Globus pallidus (tissue), 1 donor: ENCODE results near the gene KRTAP10-7.
"Not testable (repeated sequence)": the region's sequence is repeated elsewhere in the genome, so short reads cannot be mapped to it uniquely, and the experiment has no call there.

Source experiments
- DNase-seq: peaks from one replicate; pipeline ENCODE4 v3.0.0-alpha.2; 2015; ENCODE audit warnings: low spot score

Gene KRTAP10-7

DNA sequence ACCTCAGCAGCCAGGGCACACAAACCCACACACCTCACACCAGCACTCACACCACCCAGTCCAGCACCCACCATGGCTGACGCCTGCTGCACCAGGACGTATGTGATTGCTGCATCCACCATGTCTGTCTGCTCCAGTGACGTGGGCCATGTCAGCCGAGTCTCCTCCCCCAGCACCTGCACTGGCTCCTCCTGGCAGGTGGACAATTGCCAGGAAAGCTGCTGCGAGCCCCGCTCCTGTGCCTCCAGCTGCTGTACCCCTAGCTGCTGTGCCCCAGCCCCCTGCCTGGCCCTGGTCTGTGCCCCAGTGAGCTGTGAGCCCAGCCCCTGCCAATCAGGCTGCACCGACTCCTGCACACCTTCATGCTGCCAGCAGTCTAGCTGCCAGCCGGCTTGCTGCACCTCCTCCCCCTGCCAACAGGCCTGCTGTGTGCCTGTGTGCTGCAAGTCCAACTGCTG, 11.7 kb downstream of the KRTAP10-7 start, which contains the start of gene KRTAP10-8:
TSS of gene KRTAP10-8 (plus strand) at position 51 of the 458 bp plus-strand sequence. CDS start at position 73, 22 bp downstream.
- DNase-seq = no peak

DNA sequence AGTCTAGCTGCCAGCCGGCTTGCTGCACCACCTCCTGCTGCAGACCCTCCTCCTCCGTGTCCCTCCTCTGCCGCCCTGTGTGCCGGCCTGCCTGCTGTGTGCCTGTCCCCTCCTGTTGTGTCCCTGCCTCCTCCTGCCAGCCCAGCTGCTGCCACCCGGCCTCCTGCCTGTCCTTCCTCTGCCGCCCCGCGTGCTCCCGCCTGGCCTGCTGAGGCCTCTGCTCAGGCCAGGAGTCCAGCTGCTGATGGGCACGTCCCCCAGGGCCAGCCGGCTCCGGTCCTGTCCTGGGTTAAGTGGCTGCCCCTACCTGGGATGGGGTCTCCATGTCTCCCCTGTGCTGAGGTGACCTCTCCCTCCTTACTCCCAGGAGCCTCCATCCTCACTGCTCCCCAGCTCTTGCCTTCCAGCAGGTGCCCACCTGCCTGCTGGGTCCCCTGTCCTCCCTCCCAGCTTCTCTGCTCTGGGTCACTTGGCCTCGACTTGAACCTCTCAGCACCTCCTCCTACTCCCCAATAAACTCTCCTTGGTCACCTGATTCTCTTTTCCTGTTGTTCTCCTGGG, 12.4 kb downstream of the KRTAP10-7 start:
- DNase-seq = no peak

DNA sequence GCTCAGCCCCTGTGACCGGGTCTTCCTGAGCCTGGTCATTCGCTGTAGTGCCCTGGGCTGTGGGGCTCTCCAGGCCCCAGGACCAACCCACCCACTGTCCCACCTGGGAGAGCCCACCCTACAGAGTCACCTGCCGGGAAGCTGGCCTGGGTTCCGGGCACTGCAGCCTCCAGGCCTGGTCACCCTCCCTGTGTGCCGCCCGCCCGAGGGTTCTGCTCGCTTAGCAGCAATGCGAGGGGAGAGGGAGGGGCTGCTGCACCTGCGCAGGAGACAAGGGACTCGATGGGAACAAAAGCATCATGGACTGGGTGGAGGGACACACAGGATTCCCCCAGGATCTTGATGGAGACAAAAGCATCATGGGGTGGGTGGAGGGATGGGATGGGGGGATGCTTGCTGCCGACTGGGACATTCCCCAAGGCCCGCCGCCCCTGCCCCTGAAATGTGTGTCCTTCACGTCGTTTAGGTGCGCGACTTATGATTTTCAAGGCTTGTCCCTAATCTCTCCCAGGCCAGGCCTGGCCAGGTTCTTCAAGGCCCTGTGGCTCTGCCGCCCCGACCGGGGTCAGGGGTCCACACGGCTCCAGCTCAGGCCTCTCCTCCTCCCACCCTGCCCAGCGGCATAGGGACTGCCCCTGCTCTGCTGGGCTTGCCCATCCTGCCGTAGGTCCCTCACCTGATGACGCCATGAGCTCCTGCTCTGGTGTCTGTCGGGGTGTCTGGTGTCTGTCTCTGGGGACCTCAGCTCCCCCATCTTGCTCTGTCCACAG, 13.2 kb downstream of the KRTAP10-7 start:
- DNase-seq = no peak

DNA sequence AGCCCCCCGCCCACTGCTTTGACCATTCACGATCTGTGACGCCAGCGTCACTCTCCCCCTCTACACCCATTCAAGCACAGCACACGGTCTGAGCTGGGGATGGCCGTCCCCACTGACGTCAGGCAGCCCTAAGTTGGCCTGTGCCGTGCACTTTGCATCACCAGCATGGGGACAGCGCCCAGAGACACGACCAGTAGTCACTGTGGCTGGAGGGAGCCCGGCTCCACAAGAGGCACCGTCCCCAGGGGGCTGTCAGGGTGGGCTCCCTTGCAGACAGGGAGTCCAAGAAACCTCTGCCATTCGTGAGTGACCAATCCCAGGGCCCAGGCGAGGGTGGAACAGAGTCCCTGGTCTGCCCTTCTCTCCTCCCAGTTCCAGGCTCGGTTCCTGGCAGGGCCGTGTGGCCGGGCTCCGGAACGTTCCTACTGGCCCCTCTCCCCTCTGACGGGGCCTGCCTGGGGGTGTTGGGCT, 13.8 kb downstream of the KRTAP10-7 start:
- no peak for DNase-seq

DNA sequence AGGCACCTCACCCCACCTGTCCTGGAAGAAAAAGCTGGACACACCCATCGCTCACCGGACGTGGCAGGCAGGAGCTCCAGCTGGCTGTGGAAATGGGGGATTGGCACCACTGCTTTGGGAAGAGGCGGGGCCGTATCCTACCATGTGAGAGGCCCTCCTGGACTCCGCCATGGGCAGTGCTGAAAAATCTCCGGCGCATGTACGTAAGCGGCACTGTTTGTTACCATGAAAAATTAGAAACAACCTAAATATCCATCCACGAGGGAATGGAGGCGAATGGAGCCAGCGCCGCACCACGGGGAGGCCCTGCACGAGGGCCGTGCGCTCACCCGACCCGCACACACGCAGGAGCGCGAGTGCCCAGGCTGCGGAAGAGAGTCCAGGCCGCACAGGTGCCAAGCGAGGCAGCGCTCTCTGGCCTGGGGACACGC, 14.6 kb downstream of the KRTAP10-7 start:
- DNase-seq = no peak

DNA sequence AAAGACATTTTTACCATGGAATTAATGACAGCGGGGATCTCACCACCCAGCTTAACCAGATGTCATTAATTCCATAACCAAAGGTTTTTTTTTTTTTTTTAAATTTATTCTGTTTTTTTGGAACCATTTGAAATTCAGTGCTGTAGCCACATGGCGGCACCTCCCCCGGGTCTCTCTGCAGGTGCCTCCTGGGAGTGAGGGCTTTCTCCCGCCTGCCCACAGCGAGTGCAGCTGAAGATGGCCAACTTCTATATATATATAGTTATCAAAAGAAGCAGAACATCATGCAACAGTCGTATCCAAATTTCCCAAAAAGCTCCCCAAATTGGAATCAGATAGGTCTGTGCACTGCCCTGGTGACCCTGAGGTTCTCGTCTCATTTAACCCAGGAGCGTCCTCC, 15.1 kb downstream of the KRTAP10-7 start:
- no peak for DNase-seq

DNA sequence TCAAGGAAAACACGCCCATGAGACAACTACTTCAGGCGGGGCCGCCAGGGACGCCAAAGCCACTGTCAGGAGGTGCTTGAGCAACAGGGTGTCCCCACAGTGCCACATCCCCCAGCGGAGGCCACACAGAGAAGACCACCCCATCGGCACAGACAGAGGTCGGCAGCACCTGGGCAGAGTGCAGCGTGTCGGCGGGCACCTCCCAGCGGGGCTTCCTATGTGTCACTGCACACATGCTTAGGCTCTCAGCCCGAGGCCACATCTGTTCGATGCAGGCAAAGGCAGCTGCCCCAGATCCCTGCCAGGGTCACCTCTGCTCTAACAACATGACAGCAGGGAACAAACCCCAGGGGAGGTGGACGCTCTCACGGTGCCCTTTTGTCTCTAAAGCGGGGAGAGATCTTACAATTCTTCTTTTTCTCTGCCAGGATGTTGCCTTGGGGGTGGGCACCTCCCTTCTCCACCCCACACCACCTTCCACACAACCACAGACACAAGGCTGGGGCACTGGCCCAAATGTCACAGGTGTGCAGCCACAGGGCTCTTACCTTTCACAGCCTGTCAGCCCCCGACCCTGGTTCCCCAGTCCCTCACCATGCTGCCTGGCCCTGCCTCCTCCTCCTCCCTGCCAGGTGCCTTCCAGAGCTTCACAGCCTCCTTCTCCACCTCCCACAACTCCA, 15.7 kb downstream of the KRTAP10-7 start:
- no peak for DNase-seq

DNA sequence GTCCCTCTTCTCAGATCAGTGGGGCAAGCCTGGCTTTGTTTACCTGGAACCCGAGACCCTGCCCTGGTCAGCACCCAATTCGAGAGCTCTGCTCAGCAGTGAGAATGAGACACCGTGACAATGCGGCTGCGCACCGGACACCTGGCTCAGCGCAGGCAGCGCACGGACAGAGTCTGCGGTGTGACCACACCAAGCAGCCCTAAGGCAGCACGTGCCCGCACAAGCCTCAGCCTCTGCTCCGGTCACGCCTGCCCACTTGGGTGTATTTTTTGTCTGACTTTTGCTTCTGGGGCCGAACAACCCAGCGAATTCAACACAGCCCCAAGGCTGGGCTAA, 16.2 kb downstream of the KRTAP10-7 start:
- DNase-seq = no peak

DNA sequence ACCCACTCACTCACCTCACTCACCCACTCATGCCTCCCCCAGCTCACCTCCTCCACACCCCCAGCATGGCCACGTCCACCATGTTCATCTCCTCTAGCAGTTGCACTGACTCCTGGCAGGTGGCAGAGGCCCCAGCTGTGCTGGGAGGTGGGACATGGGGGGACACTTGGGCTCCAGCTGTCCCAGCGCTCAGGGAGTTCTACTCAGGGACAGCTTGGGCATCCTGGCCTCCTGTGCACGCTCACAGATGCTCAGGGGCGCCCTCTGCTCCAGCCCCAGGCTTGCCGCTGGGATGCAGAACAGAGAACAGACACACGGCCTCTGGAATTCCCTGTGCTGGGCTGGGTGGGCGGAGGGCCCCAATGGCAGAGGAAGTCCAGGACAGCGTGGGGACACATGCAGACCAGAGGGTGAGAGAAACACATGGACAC, 16.7 kb downstream of the KRTAP10-7 start:
- no peak for DNase-seq

DNA sequence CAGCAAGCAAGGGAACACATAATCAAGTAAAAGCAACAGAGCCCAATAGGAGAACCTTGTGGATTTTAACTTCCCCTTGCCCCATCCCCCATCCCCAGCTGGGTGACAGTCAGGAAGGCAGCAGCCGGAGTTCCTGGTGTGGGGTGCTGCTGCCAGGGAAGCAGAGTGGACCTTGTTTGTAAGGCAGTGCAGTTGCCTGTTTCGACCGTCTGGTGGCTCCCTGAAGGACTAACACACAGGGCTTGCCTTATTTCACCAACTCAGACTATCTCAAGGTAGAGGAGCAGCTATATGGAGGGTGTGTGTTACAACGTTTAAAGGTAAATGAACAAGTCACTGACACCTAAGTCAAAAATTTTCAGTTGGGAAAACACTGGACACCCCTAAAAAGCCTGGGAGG, 18.1 kb downstream of the KRTAP10-7 start:
- peak; percentile 5 for DNase-seq

DNA sequence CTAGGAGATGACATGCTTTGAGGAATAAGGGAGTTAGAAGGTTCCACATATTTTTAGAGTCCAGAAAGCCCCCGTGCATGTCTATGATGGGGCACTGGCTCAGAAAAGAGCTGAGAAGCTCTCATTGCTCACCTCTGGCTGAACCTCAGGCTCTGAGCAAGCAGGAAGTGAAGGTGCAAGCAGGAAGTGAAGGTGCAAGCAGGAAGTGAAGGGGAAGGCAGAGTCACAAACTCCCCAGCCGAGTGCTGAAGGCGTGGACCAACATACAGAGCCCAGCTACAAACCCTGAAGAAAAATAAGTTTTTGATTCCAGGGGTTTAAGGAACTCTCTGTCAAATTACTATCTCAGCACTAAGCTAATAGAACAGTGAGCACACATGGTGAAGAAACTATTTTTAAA, 18.5 kb downstream of the KRTAP10-7 start:
- DNase-seq = no peak

DNA sequence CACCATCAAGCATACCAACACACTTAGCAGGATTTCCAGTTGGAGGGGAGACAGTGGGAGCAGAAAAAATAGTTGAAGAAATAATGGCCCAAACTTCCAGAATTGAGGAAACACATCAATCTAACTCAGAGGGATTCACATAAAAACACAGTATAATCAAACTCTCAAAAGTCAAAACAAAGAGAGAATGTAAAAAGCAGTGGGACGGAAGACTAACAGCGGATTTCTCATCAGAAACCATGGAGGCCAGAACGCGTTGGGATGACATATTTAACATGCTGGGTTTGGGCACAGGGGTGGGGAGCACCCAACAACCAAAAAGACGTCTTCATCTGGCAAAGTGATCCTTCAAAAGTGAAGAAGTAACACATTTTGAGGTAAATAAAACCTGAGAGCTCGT, 19.5 kb downstream of the KRTAP10-7 start:
- DNase-seq = no peak

DNA sequence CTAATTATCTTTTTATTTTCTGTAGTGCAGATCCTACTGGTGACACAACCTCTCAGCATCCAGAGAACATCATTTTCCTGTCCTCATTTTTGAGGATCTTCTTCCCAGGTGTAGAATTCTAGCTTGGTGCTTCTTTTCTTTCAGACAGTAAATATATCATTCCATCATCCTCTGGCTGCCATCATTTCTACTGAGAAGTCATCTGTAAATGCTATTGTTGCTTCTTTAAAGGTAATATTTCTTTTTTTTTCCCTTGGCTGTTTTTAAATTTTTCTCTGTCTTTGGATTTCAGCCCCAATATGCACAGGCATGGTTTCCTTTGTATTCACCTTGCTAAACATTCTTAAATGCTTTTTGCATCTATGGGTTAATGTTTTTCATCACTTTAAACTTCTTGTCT, 23.2 kb downstream of the KRTAP10-7 start:
- DNase-seq = no peak

DNA sequence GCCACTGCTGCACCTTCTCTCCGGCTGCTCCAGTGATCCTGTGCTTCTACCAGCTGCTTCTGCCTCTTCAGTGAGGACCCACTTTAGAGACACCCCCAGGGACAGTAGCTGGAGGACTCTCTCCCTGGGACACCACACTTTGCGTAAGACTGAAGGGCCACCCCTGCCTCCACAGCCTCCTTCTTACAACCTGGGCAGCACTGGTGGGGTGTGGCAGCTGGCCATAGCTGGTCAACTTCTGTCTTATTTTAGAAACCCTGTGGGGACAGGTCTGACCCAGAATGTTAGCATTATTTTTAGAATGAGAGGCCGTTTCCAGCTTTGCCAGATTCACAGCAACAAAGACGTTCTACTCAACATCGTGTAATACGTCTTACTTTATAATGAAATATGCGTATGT, 25.4 kb downstream of the KRTAP10-7 start:
- no peak for DNase-seq

DNA sequence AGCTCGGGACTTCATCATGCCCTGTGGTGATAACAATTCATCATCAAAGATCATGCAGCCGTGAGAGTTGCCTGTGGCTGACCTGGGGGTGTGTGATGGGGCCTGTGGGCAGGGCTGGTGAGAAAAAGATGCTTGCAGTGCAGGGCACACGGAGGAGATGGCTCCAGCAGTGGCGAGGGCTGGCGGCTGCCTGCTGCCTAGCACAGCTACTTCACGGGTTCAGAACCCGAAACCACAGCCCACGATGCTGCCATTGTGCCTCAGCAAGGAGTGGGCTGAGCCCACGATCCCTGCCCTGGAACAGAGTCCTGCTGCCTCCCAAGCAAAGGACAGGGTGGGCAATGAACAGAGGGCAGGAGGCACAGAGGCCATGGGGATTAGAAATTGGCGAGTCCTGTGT, 25.9 kb downstream of the KRTAP10-7 start:
- no peak for DNase-seq

DNA sequence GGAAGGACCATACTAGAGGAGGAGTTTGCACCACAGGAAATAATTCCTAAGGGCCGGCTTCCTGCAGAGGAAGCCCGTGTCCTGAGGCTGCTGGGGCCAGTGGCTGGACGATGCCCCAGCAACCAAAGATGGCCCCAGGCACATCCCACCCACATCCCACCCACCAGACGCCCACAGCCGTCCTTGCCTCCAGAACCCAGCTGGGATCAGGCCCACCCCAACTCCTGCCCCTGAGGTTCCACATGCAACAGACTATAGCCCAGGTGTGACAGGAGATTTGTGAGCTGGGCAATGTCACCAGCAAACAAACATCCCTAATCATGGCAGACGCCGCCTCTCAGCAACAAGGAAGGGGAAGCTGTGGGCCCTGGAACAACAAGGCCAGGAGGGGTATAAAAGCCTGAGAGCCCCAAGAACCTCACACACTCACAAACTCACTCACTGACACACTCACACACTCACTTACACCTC, 26.3 kb downstream of the KRTAP10-7 start, which contains the start of gene KRTAP10-9:
TSS of gene KRTAP10-9 (plus strand) at position 421 of the 471 bp plus-strand sequence. CDS start 79 bp downstream, outside the sequence.
- DNase-seq = no peak

DNA sequence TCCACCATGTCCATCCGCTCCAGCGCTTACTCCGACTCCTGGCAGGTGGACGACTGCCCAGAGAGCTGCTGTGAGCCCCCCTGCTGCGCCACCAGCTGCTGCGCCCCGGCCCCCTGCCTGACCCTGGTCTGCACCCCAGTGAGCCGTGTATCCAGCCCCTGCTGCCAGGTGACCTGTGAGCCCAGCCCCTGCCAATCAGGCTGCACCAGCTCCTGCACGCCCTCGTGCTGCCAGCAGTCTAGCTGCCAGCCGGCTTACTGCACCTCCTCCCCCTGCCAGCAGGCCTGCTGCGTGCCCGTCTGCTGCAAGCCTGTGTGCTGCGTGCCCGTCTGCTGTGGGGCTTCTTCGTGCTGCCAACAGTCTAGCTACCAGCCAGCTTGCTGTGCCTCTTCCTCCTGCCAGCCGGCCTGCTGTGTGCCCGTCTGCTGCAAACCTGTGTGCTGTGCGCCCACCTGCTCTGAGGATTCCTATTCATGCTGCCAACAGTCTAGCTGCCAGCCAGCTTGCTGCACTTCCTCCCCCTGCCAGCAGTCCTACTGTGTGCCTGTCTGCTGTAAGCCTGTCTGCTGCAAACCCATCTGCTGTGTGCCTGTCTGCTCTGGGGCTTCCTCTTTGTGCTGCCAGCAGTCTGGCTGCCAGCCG, 26.9 kb downstream of the KRTAP10-7 start:
- not testable (repeated sequence) for DNase-seq

DNA sequence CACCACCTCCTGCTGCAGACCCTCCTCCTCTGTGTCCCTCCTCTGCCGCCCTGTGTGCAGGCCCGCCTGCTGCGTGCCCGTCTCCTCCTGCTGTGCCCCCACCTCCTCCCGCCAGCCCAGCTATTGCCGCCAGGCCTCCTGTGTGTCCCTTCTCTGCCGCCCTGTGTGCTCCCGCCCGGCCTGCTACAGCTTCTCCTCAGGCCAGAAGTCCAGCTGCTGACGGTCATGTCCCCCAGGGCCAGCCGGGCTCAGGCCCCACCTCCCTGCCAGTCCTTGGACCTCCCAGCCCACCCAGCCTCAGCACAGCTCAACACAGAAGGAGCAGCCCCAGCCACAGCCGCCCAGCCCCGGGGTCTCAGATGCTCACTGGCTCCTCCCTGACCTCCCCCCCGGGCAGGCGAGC, 27.4 kb downstream of the KRTAP10-7 start:
- DNase-seq = not testable (repeated sequence)

DNA sequence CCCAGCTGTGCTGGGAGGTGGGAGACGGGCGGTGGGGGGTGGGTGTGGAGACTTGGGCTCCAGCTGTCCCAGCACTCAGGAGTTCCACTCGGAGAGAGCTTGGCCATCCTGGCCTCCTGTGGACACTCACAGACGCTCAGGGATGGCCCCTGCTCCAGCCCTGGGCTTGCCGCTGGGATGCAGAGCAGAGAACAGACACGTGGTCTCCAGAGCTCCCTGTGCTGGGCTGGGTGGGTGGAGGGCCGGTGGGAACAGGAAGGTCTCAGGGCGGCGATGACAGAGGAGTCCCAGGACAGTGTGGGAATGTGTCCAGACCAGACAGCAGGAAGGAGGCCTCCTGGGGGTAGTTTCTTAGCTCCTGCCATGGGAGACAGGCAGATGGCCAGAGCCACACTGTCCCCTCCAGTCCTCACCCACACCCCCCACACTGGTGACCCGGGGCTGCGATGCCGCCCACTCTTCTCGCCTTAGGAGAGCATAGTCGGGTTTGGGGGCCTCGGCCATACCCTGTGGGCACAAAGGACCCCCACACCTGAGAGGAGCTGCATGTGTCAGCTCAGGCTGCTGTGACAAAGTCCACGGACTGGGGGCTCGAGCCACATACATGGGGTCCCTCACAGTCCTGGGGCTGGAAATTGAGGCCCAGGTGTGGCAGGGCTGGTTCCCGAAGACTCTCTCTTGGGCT, 28.5 kb downstream of the KRTAP10-7 start:
- DNase-seq = no peak

DNA sequence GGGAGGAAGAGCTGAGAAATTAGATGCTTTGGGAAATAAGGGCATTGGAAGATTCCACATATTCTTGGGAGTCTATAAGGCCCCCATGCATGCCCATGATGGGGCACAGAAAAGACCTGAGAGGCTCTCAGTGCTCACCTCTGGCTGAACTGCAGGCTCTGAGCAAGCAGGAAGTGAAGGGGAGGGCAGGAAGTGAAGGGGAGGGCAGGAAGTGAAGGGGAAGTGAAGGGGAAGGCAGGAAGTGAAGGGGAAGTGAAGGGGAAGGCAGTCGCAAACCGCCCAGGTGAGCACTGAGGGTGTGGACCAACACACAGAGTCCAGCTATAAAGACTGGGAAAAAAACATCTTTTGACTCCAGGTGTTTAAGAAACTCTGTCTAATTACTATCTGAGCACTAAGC, 30.0 kb downstream of the KRTAP10-7 start:
- DNase-seq = no peak

DNA sequence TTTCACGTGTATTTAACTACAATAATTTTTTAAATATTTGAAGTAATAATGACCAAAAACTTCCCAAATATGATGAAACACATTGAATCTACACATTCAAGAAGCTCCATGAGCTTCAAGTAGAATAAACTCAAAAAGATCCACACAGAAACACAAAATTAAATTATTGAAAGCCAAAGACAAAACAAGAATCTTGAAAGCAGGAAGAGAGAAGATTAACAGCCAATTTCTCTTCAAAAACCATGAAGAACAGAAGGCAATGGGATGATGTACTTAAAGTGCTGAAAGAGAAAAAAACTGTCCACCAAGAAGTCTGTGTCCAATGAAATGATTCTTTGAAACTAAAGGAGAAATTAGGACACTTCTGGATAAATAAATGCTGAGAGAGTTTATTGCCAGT, 31.7 kb downstream of the KRTAP10-7 start:
- no peak for DNase-seq
